AG09309 (cell line): ENCODE results near the gene GRID1.

Source experiments
- DNase-seq: peaks from one replicate; pipeline ENCODE4 v3.0.0-alpha.2; 2010; ENCODE audit warnings: low read depth
- H3K4me3 ChIP-seq: 2 replicates; pipeline ENCODE4 v1.5.1; 2011; ENCODE audit warnings: mild to moderate bottlenecking, low read depth, low read length, moderate library complexity; ENCODE audit not compliant: control insufficient read depth
- CTCF ChIP-seq: IDR thresholded peaks from 2 replicates; pipeline ENCODE4 v1.5.1; 2011; ENCODE audit warnings: mild to moderate bottlenecking, low read depth, low read length, inconsistent platforms; ENCODE audit not compliant: insufficient read depth, control insufficient read depth; ENCODE audit errors: missing control alignments

GRID1 gene

GRCh38 chr10:85650791-85651496, 715.7 kb downstream of the GRID1 start:
- no peak overlapping the region for H3K4me3 ChIP-seq
- TF ChIP-seq CTCF: no peak
- no peak for DNase-seq

GRCh38 chr10:85649461-85649860, 717.1 kb downstream of the GRID1 start:
- H3K4me3 ChIP-seq: no peak overlapping the region
- TF ChIP-seq CTCF: no peak
- no peak for DNase-seq

GRCh38 chr10:85648279-85648754, 718.3 kb downstream of the GRID1 start:
- no peak overlapping the region for H3K4me3 ChIP-seq
- no peak for TF ChIP-seq CTCF
- no peak for DNase-seq

- TF ChIP-seq CTCF: no peak
- H3K4me3 ChIP-seq: no peak overlapping the region
- no peak for DNase-seq
Measured at GRCh38 chr10:85647741-85648140, 718.9 kb downstream of the GRID1 start.

GRCh38 chr10:85645926-85646711, 720.5 kb downstream of the GRID1 start:
- no peak for TF ChIP-seq CTCF
- H3K4me3 ChIP-seq: no peak overlapping the region
- no peak for DNase-seq

GRCh38 chr10:85645053-85645452, 721.5 kb downstream of the GRID1 start:
- no peak for DNase-seq
- H3K4me3 ChIP-seq: no peak overlapping the region
- TF ChIP-seq CTCF: no peak
